ENCODE results near the gene PLAU.
"Not testable (repeated sequence)": the region's sequence is repeated elsewhere in the genome, so short reads cannot be mapped to it uniquely, and the experiment has no call there.

The PLAU gene

GRCh38 chr10:73916761-73917470 is 6.0 kb downstream of the PLAU start:
- H3K9me3 ChIP-seq (ENCODE audit: insufficient read depth, low read length) = peaks cover 11% of the 10 kb centered on the region
- no peak overlapping the region for H3K4me3 ChIP-seq (ENCODE audit: insufficient read length, low read depth)
- H3K36me3 ChIP-seq (ENCODE audit: insufficient read depth, insufficient read length, low read length) = peaks cover 49% of the 10 kb centered on the region
- H3K27me3 ChIP-seq (ENCODE audit: insufficient read depth, insufficient read length) = peaks cover 4% of the 10 kb centered on the region
- DNase-seq (ENCODE audit: low read depth, low spot score) = no peak
- no peak overlapping the region for H3K9ac ChIP-seq (ENCODE audit: insufficient read length, low read depth)
- peaks cover 11% of the 10 kb centered on the region for H3K4me1 ChIP-seq (ENCODE audit: insufficient read depth, insufficient read length)
- no peak for TF ChIP-seq SUZ12 (IDR thresholded peaks at IDR 0.05; ENCODE audit: extremely low read depth, insufficient read depth, insufficient read length)
- TF ChIP-seq ZNF274 (IDR thresholded peaks at IDR 0.05; ENCODE audit: low read depth, low read length) = no peak
- no peak for TF ChIP-seq YY1 (IDR thresholded peaks at IDR 0.05; ENCODE audit: insufficient read depth, insufficient read length)

- Histone ChIP-seq H3K4me3 (ENCODE audit: insufficient read length, low read depth) (no peak overlapping the region), H3K4me1 (ENCODE audit: insufficient read depth, insufficient read length) (peaks cover 11% of the 10 kb centered on the region), H3K9ac (ENCODE audit: insufficient read length, low read depth) (no peak overlapping the region), H3K9me3 (ENCODE audit: insufficient read depth, low read length) (peaks cover 11% of the 10 kb centered on the region), H3K27me3 (ENCODE audit: insufficient read depth, insufficient read length) (no peaks in the 10 kb centered on the region), H3K36me3 (ENCODE audit: insufficient read depth, insufficient read length, low read length) (peaks cover 48% of the 10 kb centered on the region)
- DNase-seq (ENCODE audit: low read depth, low spot score) = no peak
- TF ChIP-seq SUZ12 (IDR thresholded peaks at IDR 0.05; ENCODE audit: extremely low read depth, insufficient read depth, insufficient read length) (no peak), YY1 (IDR thresholded peaks at IDR 0.05; ENCODE audit: insufficient read depth, insufficient read length) (no peak), ZNF274 (IDR thresholded peaks at IDR 0.05; ENCODE audit: low read depth, low read length) (no peak)
Observed at GRCh38 chr10:73917566-73918305, 6.8 kb downstream of the PLAU start.

- DNase-seq (ENCODE audit: low read depth, low spot score); H3K9ac ChIP-seq (ENCODE audit: insufficient read length, low read depth); H3K27me3 ChIP-seq (ENCODE audit: insufficient read depth, insufficient read length); H3K4me1 ChIP-seq (ENCODE audit: insufficient read depth, insufficient read length); H3K4me3 ChIP-seq (ENCODE audit: insufficient read length, low read depth): not testable (repeated sequence)
- Histone ChIP-seq H3K9me3 (ENCODE audit: insufficient read depth, low read length) (peaks cover 11% of the 10 kb centered on the region), H3K36me3 (ENCODE audit: insufficient read depth, insufficient read length, low read length) (peaks cover 30% of the 10 kb centered on the region)
Observed at GRCh38 chr10:73919481-73919880, 8.5 kb downstream of the PLAU start.

GRCh38 chr10:73920089-73920488 is 9.2 kb downstream of the PLAU start:
- Histone ChIP-seq H3K4me3 (ENCODE audit: insufficient read length, low read depth) (no peak overlapping the region), H3K36me3 (ENCODE audit: insufficient read depth, insufficient read length, low read length) (peaks cover 24% of the 10 kb centered on the region), H3K9me3 (ENCODE audit: insufficient read depth, low read length) (peaks cover 11% of the 10 kb centered on the region), H3K4me1 (ENCODE audit: insufficient read depth, insufficient read length) (peaks cover 6% of the 10 kb centered on the region), H3K27me3 (ENCODE audit: insufficient read depth, insufficient read length) (no peaks in the 10 kb centered on the region), H3K9ac (ENCODE audit: insufficient read length, low read depth) (no peak overlapping the region)
- DNase-seq (ENCODE audit: low read depth, low spot score) = no peak
- no peak for TF ChIP-seq ZNF274 (IDR thresholded peaks at IDR 0.05; ENCODE audit: low read depth, low read length)
- TF ChIP-seq SUZ12 (IDR thresholded peaks at IDR 0.05; ENCODE audit: extremely low read depth, insufficient read depth, insufficient read length) = no peak
- TF ChIP-seq YY1 (IDR thresholded peaks at IDR 0.05; ENCODE audit: insufficient read depth, insufficient read length) = no peak

- Histone ChIP-seq H3K9ac (ENCODE audit: insufficient read length, low read depth) (no peak overlapping the region), H3K4me1 (ENCODE audit: insufficient read depth, insufficient read length) (peaks cover 6% of the 10 kb centered on the region), H3K9me3 (ENCODE audit: insufficient read depth, low read length) (peaks cover 11% of the 10 kb centered on the region), H3K27me3 (ENCODE audit: insufficient read depth, insufficient read length) (no peaks in the 10 kb centered on the region), H3K36me3 (ENCODE audit: insufficient read depth, insufficient read length, low read length) (peaks cover 4% of the 10 kb centered on the region), H3K4me3 (ENCODE audit: insufficient read length, low read depth) (no peak overlapping the region)
- TF ChIP-seq ZNF274 (IDR thresholded peaks at IDR 0.05; ENCODE audit: low read depth, low read length) (no peak), SUZ12 (IDR thresholded peaks at IDR 0.05; ENCODE audit: extremely low read depth, insufficient read depth, insufficient read length) (no peak), YY1 (IDR thresholded peaks at IDR 0.05; ENCODE audit: insufficient read depth, insufficient read length) (no peak)
- no peak for DNase-seq (ENCODE audit: low read depth, low spot score)
Observed at GRCh38 chr10:73922007-73922863, 11.3 kb downstream of the PLAU start.

- Histone ChIP-seq H3K9ac (ENCODE audit: insufficient read length, low read depth) (no peak overlapping the region), H3K9me3 (ENCODE audit: insufficient read depth, low read length) (peaks cover 11% of the 10 kb centered on the region), H3K4me3 (ENCODE audit: insufficient read length, low read depth) (no peak overlapping the region), H3K4me1 (ENCODE audit: insufficient read depth, insufficient read length) (peaks cover 6% of the 10 kb centered on the region), H3K36me3 (ENCODE audit: insufficient read depth, insufficient read length, low read length) (no peaks in the 10 kb centered on the region), H3K27me3 (ENCODE audit: insufficient read depth, insufficient read length) (no peaks in the 10 kb centered on the region)
- TF ChIP-seq YY1 (IDR thresholded peaks at IDR 0.05; ENCODE audit: insufficient read depth, insufficient read length) (no peak), SUZ12 (IDR thresholded peaks at IDR 0.05; ENCODE audit: extremely low read depth, insufficient read depth, insufficient read length) (no peak), ZNF274 (IDR thresholded peaks at IDR 0.05; ENCODE audit: low read depth, low read length) (no peak)
- DNase-seq (ENCODE audit: low read depth, low spot score) = no peak
Observed at GRCh38 chr10:73922864-73923133, 11.9 kb downstream of the PLAU start.

Data from NT2/D1 (cell line).